Small intestine (tissue), 7 donors: ENCODE measurements around the gene HECTD4. TPM values are rescaled to one million over a fixed set of nuclear protein-coding genes. Genes with fewer than 3 reads are reported as not detected.

Experiments
- DNase-seq, 2 donors: peaks; one replicate each; pipeline versions ENCODE4 v3.0.0 to v3.0.0-alpha.2; 2013
- FAIRE-seq: peaks from 2 replicates; lab custom pipeline; 2012; peaks lifted over from hg19 to GRCh38; lab: Jason Lieb, UNC
- H3K27ac ChIP-seq, 3 donors: one replicate each; pipeline ENCODE4 v1.5.1; 2013; ENCODE audit warnings: low read length in 2 of 3, mild to moderate bottlenecking in 2 of 3, control low read depth in 1 of 3, inconsistent platforms in 1 of 3, low read depth in 1 of 3, moderate library complexity in 1 of 3
- H3K27me3 ChIP-seq, 3 donors: one replicate each; pipeline ENCODE4 v1.6.1; 2013; ENCODE audit warnings: low read length in 3 of 3, inconsistent platforms in 1 of 3; ENCODE audit not compliant: control insufficient read depth in 3 of 3, insufficient read depth in 3 of 3
- H3K36me3 ChIP-seq, 3 donors: one replicate each; pipeline ENCODE4 v1.6.1; 2013; ENCODE audit warnings: low read length in 3 of 3, inconsistent platforms in 1 of 3, low read depth in 1 of 3, mild to moderate bottlenecking in 1 of 3, moderate library complexity in 1 of 3; ENCODE audit not compliant: control insufficient read depth in 3 of 3, insufficient read depth in 2 of 3
- H3K4me1 ChIP-seq, 3 donors: one replicate each; pipeline ENCODE4 v1.6.1; 2013; ENCODE audit warnings: low read length in 2 of 3, inconsistent platforms in 1 of 3, low read depth in 1 of 3, mild to moderate bottlenecking in 1 of 3, moderate library complexity in 1 of 3; ENCODE audit not compliant: control insufficient read depth in 3 of 3, insufficient read depth in 2 of 3
- H3K4me3 ChIP-seq, 3 donors: one replicate each; pipeline ENCODE4 v1.5.1; 2013; ENCODE audit warnings: low read length in 3 of 3, control low read depth in 1 of 3, inconsistent platforms in 1 of 3, low read depth in 1 of 3, mild to moderate bottlenecking in 1 of 3, moderate library complexity in 1 of 3
- H3K9me3 ChIP-seq, 2 donors: one replicate each; pipeline ENCODE4 v1.6.1; 2013; ENCODE audit warnings: low read depth in 1 of 2, low read length in 1 of 2; ENCODE audit not compliant: control insufficient read depth in 2 of 2, insufficient read depth in 1 of 2
- WGBS, 3 donors: extraction: QIAGEN DNeasy Blood & Tissue Kit; methylation state at CpG; one replicate each; pipeline ENCODE4 v1.1.7; 2013; 5-methylcytosine and 5-hydroxymethylcytosine counted together
- polyA plus RNA-seq, 4 donors: library from polyadenylated mRNA; stranded (reverse) in 3 of 4; unstranded in 1 of 4; fragments of 200-250 nt in 3 of 4; fragments of 120-200 nt in 1 of 4; gene quantifications; one replicate each; pipeline versions ENCODE4 v1.2.1 to v1.2.3, GENCODE V29; 2013
- donor health status: healthy with polysubstance abuse.
- donor health status: control.
- donor health status: control.
- donor health status: Bipolar disorder and iron deficiency.
- donor health status: healthy.

Gene HECTD4
- polyA plus RNA-seq, 4 donors = 6.1 to 33.4 (median 11.4) TPM

DNA sequence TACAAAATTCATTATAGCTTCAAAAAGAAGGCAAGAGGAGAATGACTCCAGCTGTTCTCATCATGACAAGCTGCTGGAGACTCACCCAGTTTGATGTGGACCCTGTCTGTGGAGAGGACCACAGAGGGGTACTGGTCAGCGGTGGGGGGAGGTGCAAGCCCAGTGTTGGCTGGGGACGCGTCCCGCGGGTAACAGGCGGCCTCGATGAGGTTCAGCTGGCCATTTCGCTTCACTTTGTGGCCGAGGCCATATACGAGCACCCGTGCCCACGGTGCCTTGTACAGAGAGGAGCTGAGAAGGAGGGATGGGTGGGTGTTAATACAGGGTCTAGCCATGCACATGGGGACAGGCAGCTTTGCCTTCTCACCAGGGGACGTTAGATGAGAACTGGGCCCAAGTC is 189.8 kb downstream of the HECTD4 start:
- H3K9me3 ChIP-seq = no peaks in the 10 kb centered on the region
- no peak for DNase-seq
- no peaks in the 10 kb centered on the region for H3K4me1 ChIP-seq
- H3K36me3 ChIP-seq = peaks cover 0 to 64% (median 11%) of the 10 kb centered on the region in 3 donors
- WGBS, 3 donors = 94 to 97% (median 96%) methylated on average over 13 of the region's 13 CpGs
- no peak for FAIRE-seq
- H3K27ac ChIP-seq = no peak overlapping the region
- H3K27me3 ChIP-seq = no peaks in the 10 kb centered on the region
- no peak overlapping the region for H3K4me3 ChIP-seq

DNA sequence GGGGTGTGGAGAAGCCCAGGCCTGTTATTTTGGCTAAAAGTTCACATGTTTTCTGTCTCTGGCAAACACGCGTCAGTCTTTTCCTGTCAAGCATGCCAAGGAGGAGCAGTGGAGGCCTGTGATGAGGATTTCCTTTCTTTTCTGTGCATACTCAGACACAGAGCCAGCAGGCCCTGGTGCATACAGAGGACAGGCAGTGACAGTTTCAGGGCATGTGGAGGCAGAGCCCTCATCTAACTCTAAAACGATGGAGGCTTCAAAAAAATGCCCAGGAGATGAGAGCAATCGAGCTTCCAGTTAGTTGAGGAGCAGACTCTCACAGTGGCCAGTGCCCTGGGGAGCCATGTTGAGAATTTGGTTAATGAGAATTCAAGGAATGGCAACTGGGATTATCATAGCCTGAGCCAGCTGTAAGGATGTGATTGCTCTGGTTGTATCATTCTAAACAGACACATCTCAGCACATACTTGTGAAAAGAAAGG is 190.3 kb downstream of the HECTD4 start:
- H3K36me3 ChIP-seq = peaks cover 0 to 64% (median 11%) of the 10 kb centered on the region in 3 donors
- no peaks in the 10 kb centered on the region for H3K4me1 ChIP-seq
- no peak overlapping the region for H3K4me3 ChIP-seq
- DNase-seq = no peak
- no peak overlapping the region for H3K27ac ChIP-seq
- 64 to 81% (median 81%) methylated on average over 4 of the region's 4 CpGs for WGBS, 3 donors
- FAIRE-seq = no peak
- H3K27me3 ChIP-seq = no peaks in the 10 kb centered on the region
- H3K9me3 ChIP-seq = no peaks in the 10 kb centered on the region

DNA sequence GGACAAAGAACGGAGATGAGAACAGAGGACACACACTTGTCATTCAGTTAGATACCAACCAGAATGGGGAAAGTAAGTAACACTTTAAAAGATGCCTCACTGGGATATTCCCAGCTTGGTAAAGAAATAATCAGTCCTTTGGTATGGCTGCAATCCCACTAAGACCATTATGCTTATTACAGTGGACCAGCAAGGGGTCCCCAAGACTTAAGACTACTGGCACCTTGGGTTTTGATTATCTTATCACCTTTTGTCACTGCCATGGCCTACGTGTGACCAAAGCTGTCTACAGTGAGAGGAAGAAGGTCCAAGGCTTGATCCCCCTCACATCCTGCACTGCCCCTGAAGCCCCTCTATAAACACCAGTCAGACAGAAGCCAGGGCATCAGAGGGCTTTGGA is 191.0 kb downstream of the HECTD4 start:
- no peak overlapping the region for H3K4me3 ChIP-seq
- H3K9me3 ChIP-seq = no peaks in the 10 kb centered on the region
- no peak for DNase-seq
- H3K27ac ChIP-seq = no peak overlapping the region
- peaks cover 0 to 65% (median 11%) of the 10 kb centered on the region in 3 donors for H3K36me3 ChIP-seq
- H3K27me3 ChIP-seq = no peaks in the 10 kb centered on the region
- 77 to 79% (median 78%) methylated on average over 2 of the region's 2 CpGs for WGBS, 3 donors
- H3K4me1 ChIP-seq = no peaks in the 10 kb centered on the region
- no peak for FAIRE-seq

DNA sequence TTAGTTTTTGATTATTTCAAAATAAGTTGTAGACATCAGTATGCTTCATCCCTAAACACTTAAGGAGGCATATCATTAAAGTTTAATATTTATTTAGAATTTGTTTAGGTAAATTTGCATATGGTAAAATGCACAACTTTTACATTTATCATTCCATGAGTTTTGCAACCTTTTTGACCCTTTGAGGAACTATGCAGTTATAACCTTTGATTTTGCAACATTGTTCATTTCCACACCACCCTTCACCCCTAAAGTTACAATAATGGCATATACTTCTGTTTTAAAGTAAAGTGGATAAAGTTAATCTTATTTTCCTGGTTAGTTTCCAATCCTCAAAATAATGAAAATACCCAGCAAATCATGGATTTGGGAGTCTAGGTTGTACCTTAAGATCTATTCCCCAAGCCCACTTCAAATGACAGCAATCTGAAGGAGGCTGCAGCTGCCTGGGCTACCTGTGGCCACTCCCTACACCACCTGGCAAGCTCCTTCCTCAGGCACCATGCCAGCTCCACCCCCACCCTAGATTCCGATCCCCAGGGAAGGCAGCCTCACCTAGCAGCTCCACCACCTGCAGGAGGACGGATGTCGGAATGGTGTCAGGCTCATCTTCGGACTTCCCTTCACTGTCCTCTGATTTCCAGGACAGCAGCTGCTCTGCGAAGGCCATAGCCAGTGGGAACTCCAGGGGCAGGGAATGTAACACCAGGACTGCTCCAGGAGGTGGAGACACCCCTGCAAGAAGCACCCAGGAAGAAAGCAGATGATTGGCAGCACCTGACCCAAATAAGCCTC is 191.8 kb downstream of the HECTD4 start:
- DNase-seq (peak in 1 of 2 donors; percentile 66), FAIRE-seq (no peak)
- Histone ChIP-seq H3K9me3 (no peaks in the 10 kb centered on the region), H3K27me3 (no peaks in the 10 kb centered on the region), H3K4me1 (no peaks in the 10 kb centered on the region), H3K4me3 (no peak overlapping the region), H3K27ac (no peak overlapping the region), H3K36me3 (peaks cover 0 to 69% (median 11%) of the 10 kb centered on the region in 3 donors)
- 24 to 71% (median 38%) methylated on average over 5 of the region's 5 CpGs for WGBS, 3 donors

DNA sequence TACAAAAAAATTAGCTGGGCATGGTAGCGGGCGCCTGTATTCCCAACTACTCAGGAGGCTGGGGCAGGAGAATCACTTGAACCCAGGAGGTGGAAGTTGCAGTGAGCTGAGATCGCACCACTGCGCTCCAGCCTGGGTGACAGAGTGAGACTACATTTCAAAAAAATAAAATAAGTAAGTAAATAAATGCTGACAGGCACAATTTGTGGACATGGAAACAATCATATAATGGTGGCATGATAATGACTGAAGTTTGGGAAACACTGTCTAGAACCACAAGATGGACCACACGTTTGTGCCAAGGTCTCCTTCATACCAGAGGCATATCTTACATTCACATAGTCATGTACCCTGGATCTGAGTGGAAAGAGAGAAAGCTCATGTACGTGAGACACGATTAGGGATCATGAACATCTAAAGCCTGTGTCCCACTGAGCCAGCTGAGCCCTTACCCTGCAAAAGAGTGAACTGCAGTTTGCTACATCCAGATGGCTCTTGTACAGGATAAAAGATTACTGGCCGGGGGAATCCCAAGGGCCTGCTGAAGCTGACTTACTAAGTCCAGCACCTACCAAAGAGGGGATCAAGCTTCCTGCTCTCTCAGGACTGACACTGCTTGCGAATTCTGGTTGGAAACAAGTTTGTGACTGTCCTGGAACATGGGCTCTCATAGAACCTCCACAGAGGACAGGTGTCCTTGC is 194.0 kb downstream of the HECTD4 start:
- Histone ChIP-seq H3K27ac (no peak overlapping the region), H3K4me1 (no peaks in the 10 kb centered on the region), H3K36me3 (peaks cover 0 to 71% (median 10%) of the 10 kb centered on the region in 3 donors), H3K27me3 (no peaks in the 10 kb centered on the region), H3K9me3 (no peaks in the 10 kb centered on the region), H3K4me3 (no peak overlapping the region)
- no peak for FAIRE-seq
- no peak for DNase-seq
- WGBS, 3 donors = 89 to 95% (median 90%) methylated on average over 9 of the region's 9 CpGs

- Histone ChIP-seq H3K27ac (no peak overlapping the region), H3K4me3 (no peak overlapping the region), H3K27me3 (no peaks in the 10 kb centered on the region), H3K4me1 (no peaks in the 10 kb centered on the region), H3K36me3 (peaks cover 0 to 66% (median 7%) of the 10 kb centered on the region in 3 donors), H3K9me3 (no peaks in the 10 kb centered on the region)
- FAIRE-seq (no peak), DNase-seq (no peak)
- 91 to 95% (median 92%) methylated on average over 26 of the region's 26 CpGs for WGBS, 3 donors
Measured at GRCh38 chr12:112185093-112185923, 196.9 kb downstream of the HECTD4 start.

DNA sequence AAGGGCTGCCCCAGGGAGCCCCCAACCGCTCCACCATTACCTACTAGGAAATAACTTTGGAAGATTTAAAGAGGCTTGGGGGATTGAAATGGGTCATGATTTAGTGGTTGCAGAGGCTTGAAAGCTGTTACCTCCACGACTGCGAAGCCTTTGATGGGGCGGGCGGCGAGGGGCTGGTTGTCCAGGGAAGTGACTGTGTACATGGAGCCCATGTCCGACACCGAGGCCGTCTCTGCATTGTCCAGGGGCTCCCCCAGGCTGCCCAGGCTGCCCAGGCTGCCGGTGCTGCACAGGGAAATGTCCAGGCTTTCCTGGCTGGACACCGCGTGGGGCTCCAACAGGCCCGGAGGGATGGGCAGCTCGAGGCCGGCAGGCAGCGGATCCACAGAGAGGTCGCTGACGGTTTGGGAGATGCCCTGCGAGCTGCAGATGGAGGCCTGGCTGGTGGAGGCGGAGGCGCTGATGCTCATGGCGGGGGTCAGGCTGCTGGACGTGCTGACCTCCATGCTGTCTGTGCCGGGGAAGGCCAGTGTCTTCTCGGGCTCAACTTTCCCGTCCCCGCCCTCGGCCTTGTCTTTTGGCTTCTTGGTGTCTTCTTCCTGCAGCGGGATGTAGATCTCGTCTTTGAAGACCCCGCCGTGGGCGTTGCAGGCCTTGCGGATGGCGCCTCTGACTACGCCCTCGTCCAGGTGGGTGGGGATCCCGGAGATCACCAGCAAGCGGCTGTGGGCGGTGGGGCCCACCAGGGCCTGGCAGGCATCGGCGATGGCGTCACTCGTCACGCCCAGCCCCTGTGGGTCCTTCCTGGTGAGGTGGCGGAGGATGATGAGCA is 198.0 kb downstream of the HECTD4 start:
- DNase-seq (no peak), FAIRE-seq (no peak)
- H3K27ac ChIP-seq = no peak overlapping the region
- H3K9me3 ChIP-seq = no peaks in the 10 kb centered on the region
- H3K4me1 ChIP-seq = no peaks in the 10 kb centered on the region
- H3K4me3 ChIP-seq = no peak overlapping the region
- 95 to 97% (median 97%) methylated on average over 43 to 46 of the region's 46 CpGs for WGBS, 3 donors
- H3K27me3 ChIP-seq = no peaks in the 10 kb centered on the region
- peaks cover 0 to 68% (median 7%) of the 10 kb centered on the region in 3 donors for H3K36me3 ChIP-seq
